Activated naive CD4-positive, alpha-beta T cell treated with anti-CD3 and anti-CD28 coated beads, Interleukin-2, amount 10 ng/mL, durations not matched to agents 5 hours and 36 hours (primary cell): ENCODE measurements around the gene PAFAH1B2. TPM values are rescaled to one million over a fixed set of nuclear protein-coding genes. Genes with fewer than 3 reads are reported as not detected.

Source experiments
- total RNA-seq, 2 experiments: library from RNA; stranded (reverse); gene quantifications; one replicate each; pipeline ENCODE4 v1.2.3, GENCODE V29; 2021

Gene PAFAH1B2, protein sequence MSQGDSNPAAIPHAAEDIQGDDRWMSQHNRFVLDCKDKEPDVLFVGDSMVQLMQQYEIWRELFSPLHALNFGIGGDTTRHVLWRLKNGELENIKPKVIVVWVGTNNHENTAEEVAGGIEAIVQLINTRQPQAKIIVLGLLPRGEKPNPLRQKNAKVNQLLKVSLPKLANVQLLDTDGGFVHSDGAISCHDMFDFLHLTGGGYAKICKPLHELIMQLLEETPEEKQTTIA
- 10 to 100 TPM; 48.4 to 50.4 TPM for total RNA-seq

GRCh38 chr11:117143871-117144476 lies at the start of gene PAFAH1B2:
TSS of gene PAFAH1B2 (plus strand) at chr11:117144287. CDS start at chr11:117152448, 8,161 bp downstream.

GRCh38 chr11:117098269-117099232 lies 45.5 kb upstream of the PAFAH1B2 start, which contains the start of gene SIK3:
TSS of gene SIK3 (minus strand) at chr11:117098428. CDS start at chr11:117098415, 13 bp downstream.

GRCh38 chr11:117178210-117179034 lies 34.3 kb downstream of the PAFAH1B2 start, which contains the start of gene SIDT2:
TSS of gene SIDT2 (plus strand) at chr11:117178743. CDS start at chr11:117179264, 521 bp downstream.

DNA sequence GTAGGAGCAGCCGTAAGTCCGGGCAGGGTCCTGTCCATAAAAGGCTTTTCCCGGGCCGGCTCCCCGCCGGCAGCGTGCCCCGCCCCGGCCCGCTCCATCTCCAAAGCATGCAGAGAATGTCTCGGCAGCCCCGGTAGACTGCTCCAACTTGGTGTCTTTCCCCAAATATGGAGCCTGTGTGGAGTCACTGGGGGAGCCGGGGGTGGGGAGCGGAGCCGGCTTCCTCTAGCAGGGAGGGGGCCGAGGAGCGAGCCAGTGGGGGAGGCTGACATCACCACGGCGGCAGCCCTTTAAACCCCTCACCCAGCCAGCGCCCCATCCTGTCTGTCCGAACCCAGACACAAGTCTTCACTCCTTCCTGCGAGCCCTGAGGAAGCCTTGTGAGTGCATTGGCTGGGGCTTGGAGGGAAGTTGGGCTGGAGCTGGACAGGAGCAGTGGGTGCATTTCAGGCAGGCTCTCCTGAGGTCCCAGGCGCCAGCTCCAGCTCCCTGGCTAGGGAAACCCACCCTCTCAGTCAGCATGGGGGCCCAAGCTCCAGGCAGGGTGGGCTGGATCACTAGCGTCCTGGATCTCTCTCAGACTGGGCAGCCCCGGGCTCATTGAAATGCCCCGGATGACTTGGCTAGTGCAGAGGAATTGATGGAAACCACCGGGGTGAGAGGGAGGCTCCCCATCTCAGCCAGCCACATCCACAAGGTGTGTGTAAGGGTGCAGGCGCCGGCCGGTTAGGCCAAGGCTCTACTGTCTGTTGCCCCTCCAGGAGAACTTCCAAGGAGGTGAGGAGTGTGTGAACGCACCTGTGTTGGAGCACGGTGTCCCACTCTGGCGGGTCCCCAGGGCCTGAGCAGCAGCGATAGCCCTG lies 55.2 kb downstream of the PAFAH1B2 start, which contains the start of gene TAGLN:
TAGLN (plus strand) TSS at position 318 of the 863 bp plus-strand sequence. CDS start 3,644 bp downstream, outside the sequence.

Other genes with a start within 250 kb of the PAFAH1B2 start
- gene SIK3, start 45.9 kb upstream of the PAFAH1B2 start, total RNA-seq, result 10 to 100 TPM; 40.9 to 41.6 TPM
- gene SIDT2, start 34.5 kb downstream of the PAFAH1B2 start, total RNA-seq, result 10 to 100 TPM; 33.3 to 34.0 TPM
- 1 to 10 TPM; 4.6 to 5.4 TPM for gene TAGLN, start 55.1 kb downstream of the PAFAH1B2 start, total RNA-seq
- 100 to 1,000 TPM; 195 to 200 TPM for gene PCSK7, start 87.8 kb downstream of the PAFAH1B2 start, total RNA-seq
- 10 to 100 TPM; 19.0 to 21.2 TPM for gene RNF214, start 88.4 kb downstream of the PAFAH1B2 start, total RNA-seq
- gene BACE1-AS, start 147.1 kb downstream of the PAFAH1B2 start, total RNA-seq, result 1 to 10 TPM; 6.0 to 7.1 TPM
- under 1 TPM; 0.58 to 0.72 TPM for gene BACE1, start 172.0 kb downstream of the PAFAH1B2 start, total RNA-seq
- 10 to 100 TPM; 30.0 to 34.5 TPM for gene CEP164, start 183.6 kb downstream of the PAFAH1B2 start, total RNA-seq